Suprapubic skin (tissue), 4 donors: ENCODE measurements around the gene HDC. TPM values are rescaled to one million over a fixed set of nuclear protein-coding genes. Genes with fewer than 3 reads are reported as not detected.

ENCODE experiments used
- DNase-seq, 2 donors: peaks; one replicate each; pipeline ENCODE4 v3.0.0-alpha.2; 2019; ENCODE audit warnings: low spot score in 2 of 2
- H3K27ac ChIP-seq: fragments of 200-600 bp; sonication (generic); one replicate; pipeline ENCODE4 v1.5.1; 2019
- H3K27me3 ChIP-seq: fragments of 200-600 bp; sonication (generic); one replicate; pipeline ENCODE4 v1.5.1; 2019
- H3K36me3 ChIP-seq: fragments of 200-600 bp; sonication (generic); one replicate; pipeline ENCODE4 v1.5.1; 2019
- H3K4me1 ChIP-seq: fragments of 200-600 bp; sonication (generic); one replicate; pipeline ENCODE4 v1.5.1; 2019
- H3K4me3 ChIP-seq: fragments of 200-600 bp; sonication (generic); one replicate; pipeline ENCODE4 v1.5.1; 2019; ENCODE audit warnings: mild to moderate bottlenecking
- H3K9me3 ChIP-seq: fragments of 200-600 bp; sonication (generic); one replicate; pipeline ENCODE4 v1.5.1; 2019
- EP300 ChIP-seq: sonication (generic); formaldehyde crosslinking; IDR thresholded peaks from one replicate; pipeline ENCODE4 v1.6.1; 2017; ENCODE audit warnings: antibody characterized with exemption
- POLR2A ChIP-seq, 2 donors: fragments of 450-650 bp; IDR thresholded peaks; one replicate each; pipeline ENCODE4 v1.6.1; 2017; ENCODE audit warnings: antibody characterized with exemption in 2 of 2, mild to moderate bottlenecking in 2 of 2, moderate library complexity in 2 of 2
- POLR2AphosphoS5 ChIP-seq, 3 donors: sonication (generic); formaldehyde crosslinking; IDR thresholded peaks; one replicate each; pipeline ENCODE4 v1.6.1; 2017; ENCODE audit warnings: antibody characterized with exemption in 3 of 3
- WGBS: methylation state at CpG from one replicate; pipeline ENCODE4 v1.1.5; 2018; 5-methylcytosine and 5-hydroxymethylcytosine counted together
- total RNA-seq, 4 donors: library from RNA; depleted of rRNA; stranded (reverse); fragments of >200 nt; gene quantifications; one replicate each; pipeline ENCODE4 v1.1.0, GENCODE V29; 2016
- TF ChIP-seq, protein P1 (sequence below), 2 donors: fragments of 200-600 bp in 1 of 2; fragments of 450-650 bp in 1 of 2; sonication (generic) in 1 of 2; IDR thresholded peaks; one replicate each; pipeline ENCODE4 v1.5.1; 2016 to 2019; ENCODE audit warnings: antibody characterized with exemption in 2 of 2, mild to moderate bottlenecking in 1 of 2, moderate library complexity in 1 of 2

Gene HDC
- total RNA-seq, 4 donors from 2014 or later = 0.36 to 0.81 TPM; not detected in 2

DNA sequence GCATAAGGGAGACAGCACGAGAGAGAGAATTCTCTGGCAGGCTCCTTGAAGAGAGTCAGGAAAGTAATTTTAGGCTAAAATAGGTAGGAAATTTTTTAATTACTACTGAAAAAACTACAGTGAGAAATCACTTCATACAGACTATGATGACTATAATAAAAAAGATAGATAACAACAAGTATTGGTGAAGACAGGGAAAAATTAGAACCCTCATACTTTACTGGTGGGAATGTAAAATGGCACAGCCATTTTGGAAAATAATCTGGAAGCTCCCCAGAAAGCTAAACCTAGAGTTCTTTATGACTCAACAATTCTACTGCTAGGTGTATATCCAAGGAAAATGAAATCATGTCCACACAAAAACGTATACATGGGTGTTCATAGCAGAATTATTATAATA, 2.1 kb upstream of the HDC start:
- no peaks in the 10 kb centered on the region for H3K36me3 ChIP-seq
- TF ChIP-seq EP300 = no peak
- TF ChIP-seq POLR2A (IDR thresholded peaks at IDR 0.05) = no peak
- TF ChIP-seq, protein P1, sequence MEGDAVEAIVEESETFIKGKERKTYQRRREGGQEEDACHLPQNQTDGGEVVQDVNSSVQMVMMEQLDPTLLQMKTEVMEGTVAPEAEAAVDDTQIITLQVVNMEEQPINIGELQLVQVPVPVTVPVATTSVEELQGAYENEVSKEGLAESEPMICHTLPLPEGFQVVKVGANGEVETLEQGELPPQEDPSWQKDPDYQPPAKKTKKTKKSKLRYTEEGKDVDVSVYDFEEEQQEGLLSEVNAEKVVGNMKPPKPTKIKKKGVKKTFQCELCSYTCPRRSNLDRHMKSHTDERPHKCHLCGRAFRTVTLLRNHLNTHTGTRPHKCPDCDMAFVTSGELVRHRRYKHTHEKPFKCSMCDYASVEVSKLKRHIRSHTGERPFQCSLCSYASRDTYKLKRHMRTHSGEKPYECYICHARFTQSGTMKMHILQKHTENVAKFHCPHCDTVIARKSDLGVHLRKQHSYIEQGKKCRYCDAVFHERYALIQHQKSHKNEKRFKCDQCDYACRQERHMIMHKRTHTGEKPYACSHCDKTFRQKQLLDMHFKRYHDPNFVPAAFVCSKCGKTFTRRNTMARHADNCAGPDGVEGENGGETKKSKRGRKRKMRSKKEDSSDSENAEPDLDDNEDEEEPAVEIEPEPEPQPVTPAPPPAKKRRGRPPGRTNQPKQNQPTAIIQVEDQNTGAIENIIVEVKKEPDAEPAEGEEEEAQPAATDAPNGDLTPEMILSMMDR (IDR thresholded peaks at IDR 0.05) = no peak
- TF ChIP-seq POLR2AphosphoS5 (IDR thresholded peaks at IDR 0.05) = no peak
- H3K27me3 ChIP-seq = no peaks in the 10 kb centered on the region
- H3K9me3 ChIP-seq = no peaks in the 10 kb centered on the region
- DNase-seq = no peak
- WGBS = 83% methylated on average over 2 of the region's 2 CpGs
- no peak overlapping the region for H3K4me3 ChIP-seq
- no peaks in the 10 kb centered on the region for H3K4me1 ChIP-seq
- no peak overlapping the region for H3K27ac ChIP-seq

- H3K27ac ChIP-seq = no peak overlapping the region
- no peak for DNase-seq
- H3K36me3 ChIP-seq = no peaks in the 10 kb centered on the region
- WGBS = 73% methylated on average over 4 of the region's 4 CpGs
- no peak overlapping the region for H3K4me3 ChIP-seq
- TF ChIP-seq, protein P1 (IDR thresholded peaks at IDR 0.05) = no peak
- no peak for TF ChIP-seq POLR2AphosphoS5 (IDR thresholded peaks at IDR 0.05)
- TF ChIP-seq POLR2A (IDR thresholded peaks at IDR 0.05) = no peak
- TF ChIP-seq EP300 = no peak
- peaks cover 2% of the 10 kb centered on the region for H3K4me1 ChIP-seq
- no peaks in the 10 kb centered on the region for H3K9me3 ChIP-seq
- no peaks in the 10 kb centered on the region for H3K27me3 ChIP-seq
Observed at GRCh38 chr15:50262533-50262932, 3.0 kb downstream of the HDC start.

DNA sequence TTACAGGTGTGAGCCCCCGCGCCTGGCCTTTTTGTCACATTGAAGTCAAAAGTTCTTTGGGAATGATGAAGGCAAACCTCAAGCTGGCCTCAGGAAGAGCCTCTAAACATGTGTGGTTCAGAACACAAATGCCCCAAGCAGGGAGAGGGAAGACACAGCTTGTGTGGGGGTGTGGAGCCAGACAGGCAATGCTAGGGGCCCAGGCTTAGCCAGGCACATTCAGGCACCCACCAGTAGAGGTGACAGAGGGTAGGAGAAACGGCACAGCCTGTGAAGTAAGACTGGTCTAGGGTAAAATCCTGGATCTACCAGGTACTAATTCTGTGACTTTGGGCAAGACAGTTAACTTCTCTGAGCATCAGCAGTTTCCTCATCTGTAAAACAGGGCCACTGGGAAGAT, 3.5 kb downstream of the HDC start:
- no peaks in the 10 kb centered on the region for H3K27me3 ChIP-seq
- no peak for DNase-seq
- H3K27ac ChIP-seq = no peak overlapping the region
- no peak overlapping the region for H3K4me3 ChIP-seq
- H3K36me3 ChIP-seq = no peaks in the 10 kb centered on the region
- 97% methylated on average over 3 of the region's 3 CpGs for WGBS
- no peaks in the 10 kb centered on the region for H3K9me3 ChIP-seq
- no peak for TF ChIP-seq POLR2AphosphoS5 (IDR thresholded peaks at IDR 0.05)
- H3K4me1 ChIP-seq = peaks cover 7% of the 10 kb centered on the region

GRCh38 chr15:50260969-50261496, 4.5 kb downstream of the HDC start:
- H3K4me3 ChIP-seq = no peak overlapping the region
- TF ChIP-seq, protein P1 (IDR thresholded peaks at IDR 0.05) = no peak
- TF ChIP-seq POLR2AphosphoS5 (IDR thresholded peaks at IDR 0.05) (no peak), POLR2A (IDR thresholded peaks at IDR 0.05) (no peak), EP300 (no peak)
- no peak overlapping the region for H3K27ac ChIP-seq
- H3K9me3 ChIP-seq = no peaks in the 10 kb centered on the region
- no peaks in the 10 kb centered on the region for H3K27me3 ChIP-seq
- no peaks in the 10 kb centered on the region for H3K36me3 ChIP-seq
- DNase-seq = no peak
- WGBS = 85% methylated on average over 2 of the region's 2 CpGs
- peaks cover 17% of the 10 kb centered on the region for H3K4me1 ChIP-seq

GRCh38 chr15:50259276-50259675, 6.2 kb downstream of the HDC start:
- Histone ChIP-seq H3K9me3 (no peaks in the 10 kb centered on the region), H3K4me3 (no peak overlapping the region), H3K4me1 (peaks cover 17% of the 10 kb centered on the region), H3K36me3 (no peaks in the 10 kb centered on the region), H3K27me3 (no peaks in the 10 kb centered on the region), H3K27ac (no peak overlapping the region)
- 50% methylated on average over 5 of the region's 5 CpGs for WGBS
- no peak for DNase-seq
- TF ChIP-seq, protein P1 (IDR thresholded peaks at IDR 0.05) = no peak
- TF ChIP-seq EP300 (no peak), POLR2A (IDR thresholded peaks at IDR 0.05) (no peak), POLR2AphosphoS5 (IDR thresholded peaks at IDR 0.05) (no peak)

GRCh38 chr15:50257924-50258323, 7.6 kb downstream of the HDC start:
- Histone ChIP-seq H3K4me3 (no peak overlapping the region), H3K27ac (peak overlapping the region; percentile 35), H3K9me3 (no peaks in the 10 kb centered on the region), H3K36me3 (no peaks in the 10 kb centered on the region), H3K27me3 (no peaks in the 10 kb centered on the region), H3K4me1 (peaks cover 17% of the 10 kb centered on the region)
- DNase-seq = no peak
- WGBS = 72% methylated on average over 3 of the region's 3 CpGs
- TF ChIP-seq, protein P1 (IDR thresholded peaks at IDR 0.05) = no peak
- TF ChIP-seq POLR2A (IDR thresholded peaks at IDR 0.05) (no peak), EP300 (no peak), POLR2AphosphoS5 (IDR thresholded peaks at IDR 0.05) (no peak)
